GM18511 (cell line): ENCODE data around the gene NUTF2.

Experiments
- ATAC-seq: cut with Tn5 transposase; IDR thresholded peaks from one replicate; pipeline ENCODE4 v1.9.1; 2021; ENCODE audit warnings: mild to moderate bottlenecking, moderate library complexity; ENCODE audit not compliant: unreplicated experiment

The NUTF2 gene

GRCh38 chr16:67846320-67847063 is at the start of gene NUTF2:
TSS of gene NUTF2 (plus strand) at chr16:67846933. CDS start at chr16:67865131, 18,198 bp downstream.
- ATAC-seq: peak; percentile 62

- ATAC-seq: no peak
Observed at GRCh38 chr16:67800338-67800926, 46.3 kb upstream of the NUTF2 start.

GRCh38 chr16:67801241-67801640 is 45.5 kb upstream of the NUTF2 start:
- no peak for ATAC-seq

GRCh38 chr16:67801883-67802282 is 44.9 kb upstream of the NUTF2 start:
- no peak for ATAC-seq

- ATAC-seq: no peak
Observed at GRCh38 chr16:67803894-67804293, 42.8 kb upstream of the NUTF2 start.

- no peak for ATAC-seq
Observed at GRCh38 chr16:67804853-67805542, 41.7 kb upstream of the NUTF2 start.

- peak; percentile 2 for ATAC-seq
Observed at GRCh38 chr16:67805718-67806427, 40.9 kb upstream of the NUTF2 start.

- peak; percentile 91 for ATAC-seq
Observed at GRCh38 chr16:67806428-67807147, 40.1 kb upstream of the NUTF2 start, which contains the start of the genes RANBP10 and TSNAXIP1. TSS of gene RANBP10 (minus strand) at chr16:67806560. CDS start at chr16:67806536, 24 bp downstream. TSS of gene TSNAXIP1 (plus strand) at chr16:67806889. CDS start at chr16:67807150, 261 bp downstream.

GRCh38 chr16:67807148-67807682 is 39.5 kb upstream of the NUTF2 start:
- peak; percentile 5 for ATAC-seq

GRCh38 chr16:67811899-67812298 is 34.8 kb upstream of the NUTF2 start:
- no peak for ATAC-seq

GRCh38 chr16:67814567-67814966 is 32.2 kb upstream of the NUTF2 start:
- ATAC-seq: no peak

- ATAC-seq: no peak
Observed at GRCh38 chr16:67820608-67821259, 26.0 kb upstream of the NUTF2 start.

GRCh38 chr16:67822511-67822910 is 24.2 kb upstream of the NUTF2 start:
- no peak for ATAC-seq

- no peak for ATAC-seq
Observed at GRCh38 chr16:67825119-67825518, 21.6 kb upstream of the NUTF2 start.

GRCh38 chr16:67825906-67826305 is 20.8 kb upstream of the NUTF2 start:
- no peak for ATAC-seq

GRCh38 chr16:67828651-67829050 is 18.1 kb upstream of the NUTF2 start:
- no peak for ATAC-seq

GRCh38 chr16:67833030-67833414 is 13.7 kb upstream of the NUTF2 start:
- no peak for ATAC-seq

GRCh38 chr16:67833415-67834241 is 13.1 kb upstream of the NUTF2 start:
- peak; percentile 98 for ATAC-seq

- ATAC-seq: no peak
Observed at GRCh38 chr16:67834242-67834614, 12.5 kb upstream of the NUTF2 start.
